ENCODE measurements around the gene HDAC1.
"Not testable (repeated sequence)": the region's sequence is repeated elsewhere in the genome, so short reads cannot be mapped to it uniquely, and the experiment has no call there.

Gene HDAC1

GRCh38 chr1:32351399-32352238 lies 59.7 kb downstream of the HDAC1 start:
- DNase-seq: peak; percentile 94

GRCh38 chr1:32352239-32352745 lies 60.4 kb downstream of the HDAC1 start:
- DNase-seq: no peak

GRCh38 chr1:32352831-32353383 lies 61.0 kb downstream of the HDAC1 start:
- DNase-seq: no peak

GRCh38 chr1:32353431-32353830 lies 61.5 kb downstream of the HDAC1 start:
- DNase-seq: no peak

GRCh38 chr1:32353886-32354570 lies 62.1 kb downstream of the HDAC1 start:
- DNase-seq: no peak

GRCh38 chr1:32355778-32356177 lies 63.9 kb downstream of the HDAC1 start:
- DNase-seq: not testable (repeated sequence)

GRCh38 chr1:32356478-32356877 lies 64.6 kb downstream of the HDAC1 start:
- no peak for DNase-seq

- no peak for DNase-seq
Measured at GRCh38 chr1:32357614-32358013, 65.7 kb downstream of the HDAC1 start.

- no peak for DNase-seq
Measured at GRCh38 chr1:32358435-32358834, 66.6 kb downstream of the HDAC1 start.

GRCh38 chr1:32361308-32361673 lies 69.4 kb downstream of the HDAC1 start:
- no peak for DNase-seq

- no peak for DNase-seq
Measured at GRCh38 chr1:32361674-32362473, 70.0 kb downstream of the HDAC1 start.

- DNase-seq: no peak
Measured at GRCh38 chr1:32362474-32363313, 70.8 kb downstream of the HDAC1 start, which contains the start of the genes FAM229A and TSSK3. Gene FAM229A, minus strand, starts transcription at chr1:32362485. Its CDS starts 394 bp downstream, at chr1:32362091. Gene TSSK3, plus strand, starts transcription at chr1:32362539. Its CDS starts 163 bp downstream, at chr1:32362702.

- DNase-seq: no peak
Measured at GRCh38 chr1:32363713-32364112, 71.8 kb downstream of the HDAC1 start.

- DNase-seq: no peak
Measured at GRCh38 chr1:32364836-32365235, 73.0 kb downstream of the HDAC1 start.

- DNase-seq: no peak
Measured at GRCh38 chr1:32365445-32365844, 73.6 kb downstream of the HDAC1 start.

GRCh38 chr1:32367912-32368635 lies 76.2 kb downstream of the HDAC1 start:
- DNase-seq: no peak

GRCh38 chr1:32372149-32372756 lies 80.4 kb downstream of the HDAC1 start:
- peak; percentile 64 for DNase-seq

- DNase-seq: no peak
Measured at GRCh38 chr1:32373996-32374592, 82.2 kb downstream of the HDAC1 start.

GRCh38 chr1:32376199-32376598 lies 84.3 kb downstream of the HDAC1 start:
- DNase-seq: no peak

- DNase-seq: no peak
Measured at GRCh38 chr1:32377541-32378220, 85.8 kb downstream of the HDAC1 start.
